PFSK-1 (cell line): ENCODE data around the gene BCL2.

Experiments used
- FOXP2 ChIP-seq: optimal IDR thresholded peaks from 2 replicates; pipeline ENCODE3; 2011; ENCODE audit warnings: borderline replicate concordance, control low read depth, inconsistent platforms; ENCODE audit not compliant: insufficient read depth; ENCODE audit errors: extremely low read length, extremely low read depth
- POLR2AphosphoS5 ChIP-seq: IDR thresholded peaks from 2 replicates; pipeline ENCODE4 v1.6.1; 2012; ENCODE audit warnings: low read depth, mild to moderate bottlenecking, control low read depth, low read length, moderate library complexity
- SIN3A ChIP-seq: IDR thresholded peaks from 2 replicates; pipeline ENCODE4 v1.6.1; 2012; ENCODE audit warnings: mild to moderate bottlenecking, low read length, moderate library complexity, borderline replicate concordance; ENCODE audit not compliant: insufficient read depth
- TAF1 ChIP-seq: IDR thresholded peaks from 2 replicates; pipeline ENCODE4 v1.6.1; 2012; ENCODE audit warnings: low read length, control low read depth, borderline replicate concordance; ENCODE audit not compliant: insufficient read depth
- TF ChIP-seq, protein P1 (sequence below), 2 experiments: IDR thresholded peaks; 2 replicates each; pipeline versions ENCODE4 v1.6.1 to v1.8.0; 2011 to 2012; ENCODE audit warnings: low read depth in 2 of 2, low read length in 2 of 2, control low read depth in 1 of 2, inconsistent platforms in 1 of 2, mild to moderate bottlenecking in 1 of 2, moderate library complexity in 1 of 2; ENCODE audit not compliant: insufficient read depth in 1 of 2

BCL2 gene

GRCh38 chr18:63302636-63303405 is 16.7 kb downstream of the BCL2 start:
- no peak for TF ChIP-seq SIN3A
- TF ChIP-seq, protein P1, sequence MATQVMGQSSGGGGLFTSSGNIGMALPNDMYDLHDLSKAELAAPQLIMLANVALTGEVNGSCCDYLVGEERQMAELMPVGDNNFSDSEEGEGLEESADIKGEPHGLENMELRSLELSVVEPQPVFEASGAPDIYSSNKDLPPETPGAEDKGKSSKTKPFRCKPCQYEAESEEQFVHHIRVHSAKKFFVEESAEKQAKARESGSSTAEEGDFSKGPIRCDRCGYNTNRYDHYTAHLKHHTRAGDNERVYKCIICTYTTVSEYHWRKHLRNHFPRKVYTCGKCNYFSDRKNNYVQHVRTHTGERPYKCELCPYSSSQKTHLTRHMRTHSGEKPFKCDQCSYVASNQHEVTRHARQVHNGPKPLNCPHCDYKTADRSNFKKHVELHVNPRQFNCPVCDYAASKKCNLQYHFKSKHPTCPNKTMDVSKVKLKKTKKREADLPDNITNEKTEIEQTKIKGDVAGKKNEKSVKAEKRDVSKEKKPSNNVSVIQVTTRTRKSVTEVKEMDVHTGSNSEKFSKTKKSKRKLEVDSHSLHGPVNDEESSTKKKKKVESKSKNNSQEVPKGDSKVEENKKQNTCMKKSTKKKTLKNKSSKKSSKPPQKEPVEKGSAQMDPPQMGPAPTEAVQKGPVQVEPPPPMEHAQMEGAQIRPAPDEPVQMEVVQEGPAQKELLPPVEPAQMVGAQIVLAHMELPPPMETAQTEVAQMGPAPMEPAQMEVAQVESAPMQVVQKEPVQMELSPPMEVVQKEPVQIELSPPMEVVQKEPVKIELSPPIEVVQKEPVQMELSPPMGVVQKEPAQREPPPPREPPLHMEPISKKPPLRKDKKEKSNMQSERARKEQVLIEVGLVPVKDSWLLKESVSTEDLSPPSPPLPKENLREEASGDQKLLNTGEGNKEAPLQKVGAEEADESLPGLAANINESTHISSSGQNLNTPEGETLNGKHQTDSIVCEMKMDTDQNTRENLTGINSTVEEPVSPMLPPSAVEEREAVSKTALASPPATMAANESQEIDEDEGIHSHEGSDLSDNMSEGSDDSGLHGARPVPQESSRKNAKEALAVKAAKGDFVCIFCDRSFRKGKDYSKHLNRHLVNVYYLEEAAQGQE (IDR thresholded peaks at IDR 0.05; ENCODE audit: insufficient read depth in 1 of 2, low read depth in 2 of 2, low read length in 2 of 2): no peak
- TF ChIP-seq FOXP2: no peak
- TF ChIP-seq POLR2AphosphoS5: no peak
- no peak for TF ChIP-seq TAF1

DNA sequence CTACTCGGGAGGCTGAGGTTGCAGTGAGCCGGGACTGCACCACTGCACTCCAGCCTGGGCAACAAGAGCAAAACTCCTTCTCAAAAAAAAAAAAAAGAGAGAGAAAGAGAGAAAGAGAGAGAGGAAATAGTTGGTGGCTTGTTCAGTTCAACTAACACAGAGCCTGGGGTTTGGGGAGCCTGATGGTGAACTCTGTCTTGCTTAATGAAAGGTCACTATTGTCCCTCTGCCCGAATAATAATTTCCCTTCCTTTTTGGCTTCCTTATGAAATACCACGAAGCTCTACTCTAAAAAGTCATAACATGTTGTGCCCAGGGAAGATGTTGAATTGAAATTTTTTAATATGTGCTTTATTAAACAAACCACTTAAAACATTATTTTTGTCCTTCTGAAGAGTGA is 17.3 kb downstream of the BCL2 start:
- TF ChIP-seq SIN3A: no peak
- TF ChIP-seq POLR2AphosphoS5: no peak
- TF ChIP-seq, protein P1 (IDR thresholded peaks at IDR 0.05; ENCODE audit: insufficient read depth in 1 of 2, low read depth in 2 of 2, low read length in 2 of 2): no peak
- no peak for TF ChIP-seq FOXP2
- TF ChIP-seq TAF1: no peak

- TF ChIP-seq, protein P1 (IDR thresholded peaks at IDR 0.05; ENCODE audit: insufficient read depth in 1 of 2, low read depth in 2 of 2, low read length in 2 of 2): no peak
- TF ChIP-seq FOXP2 (no peak), POLR2AphosphoS5 (no peak), SIN3A (no peak), TAF1 (no peak)
Observed at GRCh38 chr18:63301434-63301833, 18.1 kb downstream of the BCL2 start.

GRCh38 chr18:63299837-63300745 is 19.5 kb downstream of the BCL2 start:
- TF ChIP-seq, protein P1 (IDR thresholded peaks at IDR 0.05; ENCODE audit: insufficient read depth in 1 of 2, low read depth in 2 of 2, low read length in 2 of 2): no peak
- no peak for TF ChIP-seq SIN3A
- TF ChIP-seq POLR2AphosphoS5: no peak
- TF ChIP-seq TAF1: no peak
- TF ChIP-seq FOXP2: no peak
